GM03348 (cell line): ENCODE results near the gene CBFA2T2.
A peak's percentile ranks its signal among the peaks of the same experiment; 100 is the strongest.

Source experiments
- DNase-seq: peaks from one replicate; pipeline ENCODE4 v3.0.0; 2012; ENCODE audit warnings: low spot score

CBFA2T2 gene

GRCh38 chr20:33667245-33667675, 177.4 kb downstream of the CBFA2T2 start:
- DNase-seq: peak; percentile 54

- DNase-seq: peak; percentile 90
Measured at GRCh38 chr20:33667676-33668465, 178.0 kb downstream of the CBFA2T2 start.

- DNase-seq: no peak
Measured at GRCh38 chr20:33668466-33669155, 178.7 kb downstream of the CBFA2T2 start.

GRCh38 chr20:33669224-33669623, 179.3 kb downstream of the CBFA2T2 start:
- no peak for DNase-seq

- no peak for DNase-seq
Measured at GRCh38 chr20:33669873-33670640, 180.2 kb downstream of the CBFA2T2 start.

- DNase-seq: no peak
Measured at GRCh38 chr20:33670715-33671499, 181.0 kb downstream of the CBFA2T2 start.

- DNase-seq: no peak
Measured at GRCh38 chr20:33671573-33672288, 181.8 kb downstream of the CBFA2T2 start.

- no peak for DNase-seq
Measured at GRCh38 chr20:33672426-33673113, 182.7 kb downstream of the CBFA2T2 start.

GRCh38 chr20:33673114-33673409, 183.2 kb downstream of the CBFA2T2 start:
- DNase-seq: no peak

GRCh38 chr20:33673410-33674293, 183.8 kb downstream of the CBFA2T2 start:
- peak; percentile 22 for DNase-seq

GRCh38 chr20:33674294-33675135, 184.6 kb downstream of the CBFA2T2 start, which contains the start of gene NECAB3:
Gene NECAB3, minus strand, starts transcription at chr20:33674428. Its CDS starts 76 bp downstream, at chr20:33674352.
- peak; percentile 95 for DNase-seq

GRCh38 chr20:33675136-33675959, 185.5 kb downstream of the CBFA2T2 start:
- no peak for DNase-seq

- no peak for DNase-seq
Measured at GRCh38 chr20:33676121-33676520, 186.2 kb downstream of the CBFA2T2 start.

GRCh38 chr20:33676652-33677645, 187.1 kb downstream of the CBFA2T2 start:
- DNase-seq: no peak

GRCh38 chr20:33677991-33678702, 188.3 kb downstream of the CBFA2T2 start:
- no peak for DNase-seq
